Measurements from ENCODE around the gene PRKAR1B.
"Not testable (repeated sequence)": the region's sequence is repeated elsewhere in the genome, so short reads cannot be mapped to it uniquely, and the experiment has no call there.

Gene PRKAR1B

DNA sequence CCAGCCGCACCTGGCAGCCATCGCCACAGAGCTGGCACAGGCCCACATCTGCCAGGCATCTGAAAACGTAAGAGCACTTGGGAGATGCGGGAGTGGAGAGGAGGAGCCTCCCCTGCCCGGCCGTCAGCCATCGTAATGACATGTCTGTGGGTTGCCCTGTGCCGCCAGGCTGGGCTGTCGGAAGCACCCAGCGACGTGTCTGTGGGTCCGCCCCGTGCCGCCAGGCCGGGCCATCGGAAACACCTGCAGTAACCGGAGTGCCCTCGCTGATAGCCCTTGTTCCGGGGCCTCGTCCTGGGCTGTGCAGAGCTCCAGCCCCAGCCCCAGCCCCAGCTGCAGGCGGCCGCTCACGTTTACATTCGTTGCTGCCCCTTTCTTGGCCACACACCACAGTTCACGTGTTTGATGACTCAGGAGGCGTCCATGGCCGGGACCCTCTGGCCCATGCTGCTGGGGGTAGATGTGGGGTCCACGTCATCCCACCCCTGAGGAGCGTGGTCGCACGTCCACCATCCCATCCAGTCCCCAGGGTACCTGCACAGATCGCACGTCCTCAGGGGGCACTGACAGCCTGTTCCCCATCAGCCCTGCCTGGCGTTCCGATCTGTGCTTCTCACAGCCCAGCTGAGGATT, 30.0 kb upstream of the PRKAR1B start:
- DNase-seq (ENCODE audit: low read depth): no peak

DNA sequence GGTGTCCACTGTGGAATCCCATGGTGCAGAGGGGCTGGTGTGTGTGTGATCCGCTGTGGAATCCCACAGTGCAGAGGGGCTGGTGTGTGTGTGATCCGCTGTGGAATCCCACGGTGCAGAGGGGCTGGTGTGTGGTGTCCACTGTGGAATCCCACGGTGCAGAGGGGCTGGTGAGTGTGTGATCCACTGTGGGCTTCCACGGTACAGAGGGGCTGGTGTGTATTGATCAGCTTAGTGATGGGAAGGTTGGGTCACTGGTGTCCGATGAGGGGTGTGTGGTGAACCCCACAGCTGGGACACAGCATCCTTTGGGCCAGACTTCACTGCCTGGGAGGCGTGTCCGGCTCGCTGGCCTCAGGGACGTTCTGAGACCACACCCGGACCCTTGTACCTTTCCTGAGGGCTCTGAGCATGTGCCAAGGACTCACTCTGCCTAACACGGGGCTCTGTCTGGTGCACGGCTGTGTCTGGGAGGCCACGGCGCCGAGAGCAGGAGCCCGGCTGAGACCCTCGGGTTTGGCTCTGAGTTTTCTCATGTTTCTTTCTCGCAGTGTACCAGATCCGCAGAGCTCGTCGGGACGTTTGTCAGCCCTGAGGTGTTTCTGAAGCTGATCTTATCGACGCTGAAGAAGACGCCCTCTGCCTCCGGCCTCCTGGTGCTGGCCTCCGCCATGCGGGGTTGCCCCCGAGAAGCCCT, 29.3 kb upstream of the PRKAR1B start:
- DNase-seq (ENCODE audit: low read depth): no peak

DNA sequence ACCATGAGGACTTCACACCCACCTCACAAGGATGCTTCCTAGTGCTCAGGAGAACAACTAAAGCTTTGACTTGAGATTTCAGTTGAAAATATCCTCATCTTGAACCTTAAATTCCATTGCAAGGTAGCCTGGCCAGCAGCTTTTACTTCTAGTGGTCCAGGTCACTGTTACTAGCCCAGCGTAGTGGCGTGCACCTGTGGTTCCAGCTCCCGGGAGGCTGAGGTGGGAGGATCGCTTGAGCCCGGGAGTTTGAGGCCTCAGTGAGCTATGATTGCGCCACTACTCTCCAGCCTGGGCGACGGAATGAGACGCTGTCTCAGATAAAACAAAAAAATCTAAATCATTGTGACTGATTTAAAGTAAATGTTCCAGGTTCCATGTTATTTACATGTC, 28.3 kb upstream of the PRKAR1B start:
- no peak for DNase-seq (ENCODE audit: low read depth)

DNA sequence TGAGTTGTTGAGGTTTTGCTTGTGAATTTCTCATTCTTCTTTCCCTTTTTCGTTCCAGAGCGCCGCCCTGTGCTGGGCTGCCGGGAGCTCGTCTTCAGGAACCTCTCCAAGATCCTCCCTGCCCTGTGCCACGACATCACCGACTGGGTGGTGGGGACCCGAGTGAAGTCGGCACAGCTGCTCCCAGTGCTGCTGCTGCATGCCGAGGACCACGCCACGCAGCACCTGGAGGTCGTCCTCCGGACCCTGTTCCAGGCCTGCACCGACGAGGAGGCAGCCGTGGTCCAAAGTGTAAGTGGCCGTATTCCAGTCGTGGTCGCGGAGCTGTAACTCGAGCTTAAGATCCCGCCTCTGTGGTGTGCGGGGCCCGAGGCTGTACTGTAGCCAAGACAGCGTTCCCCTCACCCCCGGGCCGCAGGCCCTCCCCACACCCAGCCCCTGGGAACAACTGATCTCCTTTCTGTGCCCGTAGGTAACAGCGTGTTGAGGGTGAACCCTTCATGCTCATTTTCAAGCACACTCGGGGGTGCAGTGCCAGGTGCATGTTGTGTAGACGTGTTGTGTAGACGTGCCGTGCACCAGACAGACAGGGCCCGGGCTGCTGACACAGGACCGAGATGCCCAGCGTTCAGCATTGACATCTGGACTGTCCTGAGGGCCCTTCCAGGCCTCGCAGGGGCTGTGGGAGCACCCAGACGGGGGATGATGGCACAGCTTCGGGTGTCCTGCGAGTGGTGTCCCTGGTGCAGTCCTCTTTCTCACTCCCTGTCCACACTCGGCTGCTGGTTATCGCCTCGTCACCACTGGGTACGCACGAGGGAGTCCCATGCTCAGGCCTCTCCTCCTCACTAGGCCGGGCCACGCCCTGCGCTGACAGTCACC, 27.7 kb upstream of the PRKAR1B start:
- no peak for DNase-seq (ENCODE audit: low read depth)

DNA sequence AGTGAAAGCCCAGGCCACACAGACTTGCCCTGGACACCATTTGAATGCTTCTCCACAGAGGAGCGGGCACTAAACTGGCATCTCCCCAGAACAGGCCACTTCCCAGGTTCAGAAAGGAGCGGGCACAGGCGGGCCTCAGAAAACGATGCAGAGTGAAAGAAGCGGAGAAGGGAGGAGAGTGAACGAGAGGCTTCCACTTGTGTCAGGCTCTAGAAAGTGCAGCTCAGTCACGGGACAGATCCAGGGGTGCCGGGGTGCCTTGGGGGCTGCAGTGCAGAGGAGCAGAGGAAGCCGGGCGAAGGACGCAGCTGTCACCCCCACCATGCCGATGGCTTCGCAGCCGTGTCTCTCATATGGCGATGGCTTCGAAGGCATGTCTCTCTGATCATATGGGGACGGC, 26.1 kb upstream of the PRKAR1B start:
- no peak for DNase-seq (ENCODE audit: low read depth)

DNA sequence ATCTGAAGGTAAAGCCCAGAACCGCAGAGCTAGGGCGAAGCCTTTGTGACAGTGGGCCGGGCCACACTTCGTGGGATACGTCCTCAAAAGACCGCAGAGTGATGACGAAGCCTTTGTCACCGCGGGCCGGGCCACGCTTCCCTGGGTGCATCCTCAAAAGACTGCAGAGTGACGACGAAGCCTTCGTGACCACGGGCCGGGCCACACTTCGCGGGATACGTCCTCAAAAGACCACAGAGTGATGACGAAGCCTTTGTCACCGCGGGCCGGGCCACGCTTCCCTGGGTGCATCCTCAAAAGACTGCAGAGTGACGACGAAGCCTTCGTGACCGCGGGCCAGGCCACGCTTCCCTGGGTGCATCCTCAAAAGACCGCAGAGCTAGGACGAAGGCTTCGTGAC, 25.2 kb upstream of the PRKAR1B start:
- DNase-seq (ENCODE audit: low read depth): not testable (repeated sequence)

DNA sequence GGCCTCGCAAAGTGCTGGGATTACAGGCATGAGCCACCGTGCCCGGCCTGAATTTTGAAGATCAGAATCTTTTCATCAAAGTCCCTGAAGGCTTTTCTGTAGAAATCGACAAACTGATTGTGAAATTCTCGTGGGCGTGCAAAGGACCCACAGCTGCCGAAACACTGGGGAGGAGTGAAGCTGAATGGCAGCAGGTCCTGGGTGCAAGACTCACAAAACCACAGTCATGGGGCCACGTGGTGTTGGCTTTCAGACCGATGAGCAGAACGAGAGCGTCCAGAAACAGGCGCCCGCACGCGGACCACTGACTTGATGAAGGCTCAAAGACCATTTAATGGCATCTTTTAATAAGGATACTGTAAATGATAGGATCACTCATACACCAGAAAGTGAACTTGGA, 24.7 kb upstream of the PRKAR1B start:
- no peak for DNase-seq (ENCODE audit: low read depth)

DNA sequence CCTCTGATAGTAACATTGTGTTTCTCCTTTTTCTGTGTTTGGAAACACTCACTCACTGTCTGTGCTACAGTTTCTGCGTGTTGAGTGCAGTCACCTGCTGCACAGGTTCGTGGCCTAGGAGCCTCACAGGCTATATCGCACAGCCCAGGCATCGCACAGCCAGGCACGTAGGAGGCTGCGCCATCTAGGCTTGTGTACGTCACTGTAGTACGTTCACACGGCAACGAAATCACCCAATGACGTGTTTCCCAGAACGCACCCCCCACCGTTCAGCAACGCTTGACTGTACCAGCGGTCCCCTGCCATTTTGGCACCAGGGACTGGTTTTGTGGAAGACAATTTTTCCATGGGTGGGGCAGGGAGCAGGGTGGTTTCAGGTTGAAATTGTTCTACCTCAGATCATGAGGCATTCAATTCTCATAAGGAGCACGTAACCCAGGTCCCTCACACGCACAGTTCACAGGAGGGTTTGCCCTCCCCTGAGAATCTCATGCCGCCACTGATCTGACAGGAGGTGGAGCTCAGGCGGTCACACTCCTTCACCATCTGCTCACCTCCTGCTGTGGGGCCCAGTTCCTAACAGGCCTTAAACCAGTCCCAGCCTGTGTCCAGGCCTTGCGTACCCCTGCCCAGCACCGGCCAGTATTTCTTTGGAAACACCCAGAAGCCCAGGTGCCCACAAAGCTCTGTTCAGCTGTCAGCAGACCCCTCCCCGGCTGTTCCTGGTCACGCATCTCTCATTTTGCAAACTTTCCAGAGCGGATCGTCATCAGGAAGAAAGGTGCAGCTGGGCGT, 23.2 kb upstream of the PRKAR1B start:
- DNase-seq (ENCODE audit: low read depth): no peak

DNA sequence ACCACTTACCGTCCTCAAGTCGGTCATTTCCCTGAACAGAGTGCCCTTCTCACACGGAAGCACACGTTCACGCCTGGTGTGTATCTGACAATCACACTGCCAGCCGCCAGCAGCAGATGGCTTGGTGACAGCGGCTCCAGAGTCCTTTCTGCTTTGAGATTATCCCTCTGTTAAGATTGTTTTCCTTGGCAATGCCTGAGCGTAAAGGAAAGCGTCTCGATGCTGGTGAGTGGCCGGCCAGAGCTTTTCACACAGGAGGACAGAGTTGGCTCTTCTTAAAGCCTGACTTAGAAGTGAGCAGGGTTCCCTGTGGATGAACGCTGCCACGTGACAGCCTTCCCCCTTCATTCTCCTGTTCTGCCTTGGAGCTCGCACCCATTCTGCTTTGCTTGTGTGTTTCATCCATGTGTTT, 22.1 kb upstream of the PRKAR1B start:
- DNase-seq (ENCODE audit: low read depth): no peak

DNA sequence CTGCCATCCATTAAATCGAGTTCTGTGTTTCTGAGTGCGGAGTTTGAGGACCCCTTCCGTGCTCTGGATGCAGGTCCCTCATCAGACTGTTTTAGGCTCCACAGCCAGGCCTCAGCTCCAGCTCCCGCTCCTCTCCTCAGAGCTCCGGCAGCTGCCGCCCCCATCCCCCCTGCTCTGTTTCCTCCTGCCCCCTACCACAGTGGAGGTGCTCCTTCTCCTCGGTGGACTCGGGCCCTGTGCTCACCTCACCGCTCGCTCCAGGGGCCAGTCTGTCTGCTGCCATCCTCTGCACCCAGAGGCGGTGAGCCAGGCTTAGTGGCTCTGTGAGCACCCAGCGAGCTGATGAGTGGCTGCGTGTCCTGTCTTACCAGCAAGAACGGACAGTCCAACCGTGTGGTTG, 21.4 kb upstream of the PRKAR1B start:
- no peak for DNase-seq (ENCODE audit: low read depth)

DNA sequence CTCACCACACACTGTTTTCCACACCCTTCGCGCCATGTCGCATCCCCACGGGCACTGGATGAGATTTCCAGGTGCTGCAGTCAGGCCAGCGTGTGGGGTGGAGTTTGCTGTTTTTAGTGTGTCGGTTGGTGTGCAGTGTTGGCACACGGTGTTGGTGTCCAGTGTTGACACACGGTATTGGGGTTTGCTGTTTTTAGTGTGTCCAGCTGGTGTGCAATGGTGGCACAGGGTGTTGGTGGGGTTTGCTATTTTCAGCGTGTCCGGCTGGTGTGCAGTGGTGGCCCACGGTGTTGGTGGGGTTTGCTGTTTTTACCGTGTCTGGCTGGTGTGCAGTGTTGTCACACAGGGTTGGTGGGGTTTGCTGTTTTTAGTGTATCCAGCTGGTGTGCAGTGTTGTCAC, 20.1 kb upstream of the PRKAR1B start:
- no peak for DNase-seq (ENCODE audit: low read depth)

DNA sequence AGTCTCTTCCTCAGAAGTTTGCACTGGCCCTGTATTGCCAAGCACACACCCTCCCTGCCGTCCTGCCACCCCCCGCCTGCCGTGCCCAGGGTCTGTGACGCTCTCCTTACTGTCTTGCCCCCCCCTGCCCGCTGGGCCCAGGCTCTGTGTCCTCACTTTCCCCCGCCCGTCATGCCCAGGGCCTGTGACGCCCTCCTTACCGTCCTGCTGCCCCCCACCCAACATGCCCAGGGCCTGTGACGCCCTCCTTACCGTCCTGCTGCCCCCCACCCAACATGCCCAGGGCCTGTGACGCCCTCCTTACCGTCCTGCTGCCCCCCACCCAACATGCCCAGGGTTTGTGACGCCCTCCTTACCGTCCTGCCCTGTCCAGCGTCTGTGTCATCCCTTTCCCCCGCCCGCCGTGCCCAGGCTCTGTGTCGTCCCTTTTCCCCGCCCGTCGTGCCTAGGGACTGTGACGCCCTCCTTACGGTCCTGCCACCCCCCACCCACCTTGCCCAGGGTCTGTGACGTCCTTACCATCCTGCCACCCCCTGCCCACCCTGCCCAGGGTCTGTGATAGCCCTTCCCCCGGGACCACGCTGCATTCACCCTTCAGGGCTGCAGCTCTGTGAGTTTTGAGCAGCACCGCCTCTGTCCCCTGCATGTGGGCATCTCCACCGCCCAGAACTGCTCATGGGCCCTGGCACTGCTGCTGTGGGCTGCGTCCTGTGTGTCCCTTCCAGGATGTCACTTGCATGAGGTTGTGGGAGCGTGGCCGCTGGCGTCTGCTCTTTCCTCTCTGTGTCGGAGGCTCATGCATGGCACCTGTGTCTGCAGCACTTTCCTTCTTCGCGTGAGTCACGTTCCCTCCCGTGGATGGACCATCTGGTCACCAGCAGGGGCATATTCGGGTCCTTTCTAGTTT, 19.3 kb upstream of the PRKAR1B start:
- DNase-seq (ENCODE audit: low read depth): no peak

DNA sequence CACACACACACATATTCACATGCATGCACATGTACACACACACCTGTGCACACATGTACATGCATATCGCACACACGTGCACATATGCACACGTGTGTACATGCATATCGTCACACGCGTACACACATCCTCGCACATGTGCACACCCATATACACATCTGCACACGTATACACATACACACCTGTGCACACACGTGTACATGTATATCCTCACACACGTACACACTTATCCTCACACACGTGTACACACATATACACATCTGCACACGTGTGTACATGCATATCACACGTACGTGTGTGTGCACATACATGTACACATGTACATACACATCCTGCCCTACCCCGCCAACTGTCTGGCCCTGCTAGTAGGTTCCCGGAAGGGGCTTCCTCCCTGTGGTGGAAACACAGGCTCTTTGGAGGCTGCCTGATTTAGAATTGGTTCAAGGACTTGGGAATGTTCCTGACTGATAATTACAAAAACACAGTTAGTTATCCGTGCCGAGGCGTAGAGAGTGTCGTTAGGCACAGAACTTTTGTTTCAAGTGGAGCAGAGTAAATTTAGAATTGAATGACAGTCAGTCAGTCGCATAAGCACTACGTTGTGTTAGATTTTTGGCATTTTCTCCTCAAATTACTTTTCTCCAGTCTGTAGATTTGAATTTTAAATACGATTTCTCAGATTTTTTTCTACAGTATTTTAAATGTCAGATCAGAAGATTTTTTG, 18.5 kb upstream of the PRKAR1B start:
- no peak for DNase-seq (ENCODE audit: low read depth)

DNA sequence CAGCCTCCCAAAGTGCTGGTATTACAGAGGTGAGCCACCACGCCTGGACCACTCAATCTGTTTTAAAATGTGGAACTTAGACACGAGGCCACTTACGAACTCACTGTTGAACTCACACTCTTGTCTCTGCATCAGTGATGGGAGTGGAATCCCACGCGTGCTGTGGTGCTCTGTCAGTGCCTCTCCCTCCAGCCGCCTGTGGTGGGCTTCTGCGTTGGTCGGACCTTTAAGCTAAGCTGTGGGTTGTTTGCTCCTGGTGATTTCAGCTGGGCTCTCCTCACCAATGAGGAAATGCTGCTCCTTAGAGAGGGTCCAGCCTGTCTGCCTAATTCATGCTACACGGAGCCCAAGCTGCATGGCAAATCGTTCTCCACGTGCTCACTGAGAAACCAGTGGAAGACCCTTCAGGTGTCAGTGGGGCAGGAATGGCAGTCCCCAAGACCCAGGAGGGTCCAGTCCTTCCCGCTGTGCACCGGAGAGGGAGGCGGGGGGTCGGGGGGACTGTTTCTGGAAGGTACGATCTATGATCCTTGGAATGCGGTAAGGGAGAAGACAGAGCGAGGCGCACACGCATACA, 17.9 kb upstream of the PRKAR1B start:
- DNase-seq (ENCODE audit: low read depth): no peak

DNA sequence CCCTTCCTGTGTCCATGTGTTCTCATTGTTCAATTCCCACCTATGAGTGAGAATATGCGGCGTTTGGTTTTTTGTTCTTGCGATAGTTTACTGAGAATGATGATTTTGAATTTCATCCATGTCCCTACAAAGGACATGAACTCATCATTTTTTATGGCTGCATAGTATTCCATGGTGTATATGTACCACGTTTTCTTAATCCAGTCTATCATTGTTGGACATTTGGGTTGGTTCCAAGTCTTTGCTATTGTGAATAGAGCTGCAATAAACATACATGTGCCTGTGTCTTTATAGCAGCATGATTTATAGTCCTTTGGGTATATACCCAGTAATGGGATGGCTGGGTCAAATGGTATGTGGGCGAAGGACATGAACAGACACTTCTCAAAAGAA, 17.0 kb upstream of the PRKAR1B start:
- DNase-seq (ENCODE audit: low read depth): not testable (repeated sequence)

DNA sequence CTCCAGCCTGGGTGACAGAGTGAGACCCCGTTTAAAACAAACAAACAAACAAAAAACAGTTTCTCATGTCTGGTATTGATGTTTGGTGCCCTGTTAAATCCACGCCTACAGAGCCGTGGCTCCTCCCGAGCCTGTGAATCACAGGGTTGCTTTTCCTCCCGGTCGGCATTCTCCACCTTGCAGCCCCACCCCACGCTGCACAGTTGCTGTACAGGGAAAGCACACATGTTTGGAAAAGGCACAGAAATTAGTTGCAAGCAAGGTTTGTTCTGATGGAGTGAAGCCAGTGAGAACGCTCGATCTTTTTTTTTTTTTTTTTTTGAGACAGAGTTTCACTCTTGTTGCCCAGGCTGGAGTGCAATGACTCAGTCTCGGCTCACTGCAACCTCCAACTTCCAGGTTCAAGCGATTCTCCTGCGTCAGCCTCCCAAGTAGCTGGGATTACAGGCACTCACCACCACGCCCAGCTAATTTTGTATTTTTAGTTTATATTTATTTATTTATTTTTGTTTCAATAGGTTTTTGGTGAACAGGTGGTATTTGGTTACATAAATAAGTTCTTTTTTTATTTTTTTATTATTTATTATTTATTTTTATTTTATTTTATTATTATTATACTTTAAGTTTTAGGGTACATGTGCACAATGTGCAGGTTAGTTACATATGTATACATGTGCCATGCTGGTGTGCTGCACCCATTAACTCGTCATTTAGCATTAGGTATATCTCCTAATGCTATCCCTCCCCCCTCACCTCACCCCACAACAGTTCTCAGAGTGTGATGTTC, 16.5 kb upstream of the PRKAR1B start:
- DNase-seq (ENCODE audit: low read depth): not testable (repeated sequence)

DNA sequence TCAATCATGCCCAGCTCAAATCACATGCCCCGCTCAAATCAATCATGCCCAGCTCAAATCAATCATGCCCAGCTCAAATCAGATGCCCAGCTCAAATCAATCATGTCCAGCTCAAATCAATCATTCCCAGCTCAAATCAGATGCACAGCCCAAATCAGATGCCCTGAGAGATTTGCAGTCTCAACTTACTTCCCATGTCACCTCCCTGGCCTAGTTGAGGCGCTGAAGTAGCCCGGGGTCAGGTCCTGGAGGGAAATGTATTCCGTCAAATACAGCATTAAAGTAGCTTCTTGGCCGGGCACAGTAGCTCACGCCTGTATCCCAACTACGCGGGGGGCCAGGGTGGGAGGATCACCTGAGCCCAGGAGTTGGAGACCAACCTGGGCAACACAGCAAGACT, 15.7 kb upstream of the PRKAR1B start:
- DNase-seq (ENCODE audit: low read depth): no peak

DNA sequence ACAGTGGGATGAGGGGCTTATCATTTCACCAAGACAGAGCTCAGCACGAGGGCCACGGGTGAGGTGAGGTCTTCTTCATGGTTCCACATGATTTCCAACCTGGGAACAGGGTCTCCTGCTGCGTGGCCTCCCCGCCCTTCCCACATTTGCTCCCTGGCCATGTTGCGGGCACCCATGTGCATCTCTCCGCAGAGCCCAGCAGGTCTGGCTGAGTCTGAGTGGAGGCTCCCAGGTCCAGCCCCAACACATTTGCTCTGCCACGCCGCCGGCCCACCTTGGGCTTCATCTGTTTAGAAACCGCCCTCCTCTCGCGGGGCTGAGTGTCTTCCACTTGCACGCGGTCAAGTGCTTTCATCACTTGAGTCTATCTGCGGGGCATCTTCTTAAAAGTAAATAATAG, 14.8 kb upstream of the PRKAR1B start:
- no peak for DNase-seq (ENCODE audit: low read depth)

DNA sequence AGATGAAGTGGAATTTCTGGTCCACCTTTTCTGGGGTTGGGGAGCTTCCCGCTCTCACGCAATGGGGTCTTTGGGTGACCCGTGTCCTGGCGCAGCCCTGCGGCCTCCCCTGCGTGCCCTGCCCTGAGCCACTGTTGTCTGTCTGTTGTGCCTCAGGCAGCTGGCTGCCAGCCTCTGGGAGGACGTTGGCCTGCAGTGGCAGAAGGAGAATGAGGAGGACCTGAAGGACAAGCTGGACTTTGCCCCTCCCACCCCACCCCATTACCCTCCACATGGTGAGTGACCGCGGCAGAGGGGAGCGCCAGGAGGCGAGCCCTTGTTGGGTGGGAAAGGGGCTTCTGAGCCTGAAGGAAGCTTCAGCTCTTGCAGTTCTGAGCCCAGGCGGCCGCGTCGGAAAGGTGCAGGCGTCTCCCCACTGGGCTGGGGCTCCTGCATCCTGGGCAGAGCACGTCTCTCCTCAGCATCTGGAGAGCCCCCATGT, 14.2 kb upstream of the PRKAR1B start:
- DNase-seq (ENCODE audit: low read depth): no peak
